ENCODE results near the gene TENM3.

Gene TENM3

DNA sequence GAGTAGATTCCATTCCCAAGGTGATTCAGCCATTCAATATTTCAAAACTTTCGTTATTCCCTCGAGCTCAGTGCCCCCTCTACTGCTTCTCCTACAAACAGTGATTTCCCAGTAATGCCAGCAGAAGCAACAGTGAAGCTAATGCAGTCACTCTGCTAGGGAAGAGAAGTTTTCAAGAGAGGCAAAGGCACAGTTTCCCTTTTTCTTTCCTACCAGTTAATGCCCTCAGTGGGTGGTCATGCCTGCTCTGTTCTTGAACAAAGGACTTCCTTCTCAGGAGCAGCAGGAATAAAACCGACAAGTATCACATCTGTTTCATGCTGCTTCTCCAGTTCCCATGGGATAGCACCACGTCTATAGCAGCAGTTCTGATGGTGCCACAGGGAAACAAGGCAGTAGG, 317.2 kb downstream of the TENM3 start:
- no peaks in the 10 kb centered on the region for H3K79me2 ChIP-seq (ENCODE audit: insufficient read depth, low read length)
- no peaks in the 10 kb centered on the region for H3K27me3 ChIP-seq (ENCODE audit: insufficient read depth, low read length)
- no peak overlapping the region for H3K9ac ChIP-seq (ENCODE audit: low read length)
- no peaks in the 10 kb centered on the region for H3K9me2 ChIP-seq (ENCODE audit: low read depth, low read length)
- TF ChIP-seq EZH2 (IDR thresholded peaks at IDR 0.05; ENCODE audit: borderline replicate concordance, low read length) = no peak
- TF ChIP-seq, protein P1, sequence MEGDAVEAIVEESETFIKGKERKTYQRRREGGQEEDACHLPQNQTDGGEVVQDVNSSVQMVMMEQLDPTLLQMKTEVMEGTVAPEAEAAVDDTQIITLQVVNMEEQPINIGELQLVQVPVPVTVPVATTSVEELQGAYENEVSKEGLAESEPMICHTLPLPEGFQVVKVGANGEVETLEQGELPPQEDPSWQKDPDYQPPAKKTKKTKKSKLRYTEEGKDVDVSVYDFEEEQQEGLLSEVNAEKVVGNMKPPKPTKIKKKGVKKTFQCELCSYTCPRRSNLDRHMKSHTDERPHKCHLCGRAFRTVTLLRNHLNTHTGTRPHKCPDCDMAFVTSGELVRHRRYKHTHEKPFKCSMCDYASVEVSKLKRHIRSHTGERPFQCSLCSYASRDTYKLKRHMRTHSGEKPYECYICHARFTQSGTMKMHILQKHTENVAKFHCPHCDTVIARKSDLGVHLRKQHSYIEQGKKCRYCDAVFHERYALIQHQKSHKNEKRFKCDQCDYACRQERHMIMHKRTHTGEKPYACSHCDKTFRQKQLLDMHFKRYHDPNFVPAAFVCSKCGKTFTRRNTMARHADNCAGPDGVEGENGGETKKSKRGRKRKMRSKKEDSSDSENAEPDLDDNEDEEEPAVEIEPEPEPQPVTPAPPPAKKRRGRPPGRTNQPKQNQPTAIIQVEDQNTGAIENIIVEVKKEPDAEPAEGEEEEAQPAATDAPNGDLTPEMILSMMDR (IDR thresholded peaks at IDR 0.05; ENCODE audit: low read length) = no peak
- H3F3A ChIP-seq (ENCODE audit: insufficient read depth, low read length) = no peaks in the 10 kb centered on the region
- no peaks in the 10 kb centered on the region for H3K9me3 ChIP-seq (ENCODE audit: low read length)
- H3K36me3 ChIP-seq (ENCODE audit: insufficient read depth, low read length) = no peaks in the 10 kb centered on the region
- no peaks in the 10 kb centered on the region for H3K4me1 ChIP-seq (ENCODE audit: insufficient read depth, low read length, severe bottlenecking)
- no peak overlapping the region for H3K4me2 ChIP-seq (ENCODE audit: low read length)
- no peak overlapping the region for H3K27ac ChIP-seq (ENCODE audit: low read depth, low read length, poor library complexity, severe bottlenecking)
- no peaks in the 10 kb centered on the region for H4K20me1 ChIP-seq (ENCODE audit: insufficient read depth, low read length)
- no peak overlapping the region for H2AFZ ChIP-seq (ENCODE audit: low read length)
- H3K4me3 ChIP-seq (ENCODE audit: low read depth, low read length, poor library complexity, severe bottlenecking) = no peak overlapping the region

DNA sequence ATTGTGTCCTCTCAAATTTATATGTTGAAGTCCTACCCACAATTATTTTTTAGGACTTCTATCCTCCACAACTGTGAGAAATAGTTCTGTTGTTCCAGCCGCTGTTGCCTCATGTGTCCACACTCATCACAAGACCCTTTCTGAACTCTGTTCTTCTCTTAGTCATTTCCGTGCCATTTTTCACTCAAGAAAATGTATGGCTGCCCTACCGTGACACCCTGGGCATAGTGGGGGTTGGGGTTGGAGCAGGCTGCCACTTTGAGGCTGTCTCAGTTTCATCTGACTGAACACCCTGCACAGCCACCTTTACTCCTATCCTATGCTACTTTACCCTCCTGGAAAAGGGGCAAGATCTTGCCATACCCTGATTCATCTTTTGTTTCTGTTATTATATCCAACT, 319.1 kb downstream of the TENM3 start:
- Histone ChIP-seq H3K36me3 (ENCODE audit: insufficient read depth, low read length) (no peaks in the 10 kb centered on the region), H2AFZ (ENCODE audit: low read length) (no peak overlapping the region), H3K9ac (ENCODE audit: low read length) (no peak overlapping the region), H3K4me2 (ENCODE audit: low read length) (no peak overlapping the region), H3K9me2 (ENCODE audit: low read depth, low read length) (no peaks in the 10 kb centered on the region), H3K4me3 (ENCODE audit: low read depth, low read length, poor library complexity, severe bottlenecking) (no peak overlapping the region), H3F3A (ENCODE audit: insufficient read depth, low read length) (no peaks in the 10 kb centered on the region), H3K27me3 (ENCODE audit: insufficient read depth, low read length) (no peaks in the 10 kb centered on the region), H3K9me3 (ENCODE audit: low read length) (no peaks in the 10 kb centered on the region), H3K27ac (ENCODE audit: low read depth, low read length, poor library complexity, severe bottlenecking) (no peak overlapping the region), H3K79me2 (ENCODE audit: insufficient read depth, low read length) (no peaks in the 10 kb centered on the region), H3K4me1 (ENCODE audit: insufficient read depth, low read length, severe bottlenecking) (no peaks in the 10 kb centered on the region), H4K20me1 (ENCODE audit: insufficient read depth, low read length) (no peaks in the 10 kb centered on the region)
- TF ChIP-seq, protein P1 (IDR thresholded peaks at IDR 0.05; ENCODE audit: low read length) = no peak
- TF ChIP-seq EZH2 (IDR thresholded peaks at IDR 0.05; ENCODE audit: borderline replicate concordance, low read length) = no peak

DNA sequence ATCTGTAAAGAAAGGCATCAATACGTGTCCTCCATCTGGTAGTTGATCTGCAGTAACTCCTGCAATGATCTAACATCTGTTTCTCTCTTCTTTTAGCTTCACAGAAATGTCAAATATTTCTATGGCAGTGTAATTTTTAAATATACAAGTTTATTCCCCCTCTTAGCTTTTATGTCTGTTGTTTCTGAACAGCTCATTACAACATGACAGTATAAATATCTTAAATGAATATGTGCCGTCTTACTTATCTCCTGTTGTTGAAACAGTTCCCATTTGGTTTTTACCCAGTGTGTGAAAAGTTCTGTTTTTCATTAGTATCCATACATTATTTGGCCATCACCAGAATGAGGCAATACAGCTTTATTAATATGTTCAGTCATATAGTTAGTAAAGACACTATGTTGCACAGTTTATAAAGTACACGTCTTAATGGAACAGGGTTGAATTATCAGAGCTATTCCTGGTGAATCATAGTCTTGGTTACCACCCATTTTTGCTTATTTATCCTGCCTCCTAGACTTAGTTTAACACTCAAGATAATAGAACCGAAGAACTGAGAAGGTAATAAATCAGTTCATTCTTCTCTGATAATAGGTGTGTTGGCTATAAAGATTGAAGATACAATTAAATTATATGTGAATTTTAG, 321.6 kb downstream of the TENM3 start:
- Histone ChIP-seq H3K36me3 (ENCODE audit: insufficient read depth, low read length) (no peaks in the 10 kb centered on the region), H3K79me2 (ENCODE audit: insufficient read depth, low read length) (no peaks in the 10 kb centered on the region), H3K27ac (ENCODE audit: low read depth, low read length, poor library complexity, severe bottlenecking) (no peak overlapping the region), H2AFZ (ENCODE audit: low read length) (no peak overlapping the region), H3K4me2 (ENCODE audit: low read length) (no peak overlapping the region), H3K4me3 (ENCODE audit: low read depth, low read length, poor library complexity, severe bottlenecking) (no peak overlapping the region), H3K27me3 (ENCODE audit: insufficient read depth, low read length) (no peaks in the 10 kb centered on the region), H3K9ac (ENCODE audit: low read length) (no peak overlapping the region), H4K20me1 (ENCODE audit: insufficient read depth, low read length) (no peaks in the 10 kb centered on the region), H3K4me1 (ENCODE audit: insufficient read depth, low read length, severe bottlenecking) (no peaks in the 10 kb centered on the region), H3F3A (ENCODE audit: insufficient read depth, low read length) (no peaks in the 10 kb centered on the region), H3K9me3 (ENCODE audit: low read length) (no peaks in the 10 kb centered on the region), H3K9me2 (ENCODE audit: low read depth, low read length) (no peaks in the 10 kb centered on the region)
- TF ChIP-seq, protein P1 (IDR thresholded peaks at IDR 0.05; ENCODE audit: low read length) = no peak
- no peak for TF ChIP-seq EZH2 (IDR thresholded peaks at IDR 0.05; ENCODE audit: borderline replicate concordance, low read length)
